Measurements from ENCODE around the gene VPS13D. TPM values are rescaled to one million over a fixed set of nuclear protein-coding genes. Genes with fewer than 3 reads are reported as not detected.

The VPS13D gene
- total RNA-seq, 2 donors from 2014 or later: 54.3 to 56.0 TPM

- H3K36me3 ChIP-seq: no peaks in the 10 kb centered on the region
- H3K27me3 ChIP-seq: no peaks in the 10 kb centered on the region
- intact Hi-C loops (cut with DNase I): no loop called here
- H3K27ac ChIP-seq: peak overlapping the region; percentile 36
- no peak overlapping the region for H3K9ac ChIP-seq (ENCODE audit: low read depth in 2 of 2, low read length in 2 of 2)
- peaks cover 7% of the 10 kb centered on the region for H3K4me1 ChIP-seq
- no peaks in the 10 kb centered on the region for H3K9me3 ChIP-seq
- no peak overlapping the region for H3K4me3 ChIP-seq
- no peak for DNase-seq
- TF ChIP-seq, protein P1, sequence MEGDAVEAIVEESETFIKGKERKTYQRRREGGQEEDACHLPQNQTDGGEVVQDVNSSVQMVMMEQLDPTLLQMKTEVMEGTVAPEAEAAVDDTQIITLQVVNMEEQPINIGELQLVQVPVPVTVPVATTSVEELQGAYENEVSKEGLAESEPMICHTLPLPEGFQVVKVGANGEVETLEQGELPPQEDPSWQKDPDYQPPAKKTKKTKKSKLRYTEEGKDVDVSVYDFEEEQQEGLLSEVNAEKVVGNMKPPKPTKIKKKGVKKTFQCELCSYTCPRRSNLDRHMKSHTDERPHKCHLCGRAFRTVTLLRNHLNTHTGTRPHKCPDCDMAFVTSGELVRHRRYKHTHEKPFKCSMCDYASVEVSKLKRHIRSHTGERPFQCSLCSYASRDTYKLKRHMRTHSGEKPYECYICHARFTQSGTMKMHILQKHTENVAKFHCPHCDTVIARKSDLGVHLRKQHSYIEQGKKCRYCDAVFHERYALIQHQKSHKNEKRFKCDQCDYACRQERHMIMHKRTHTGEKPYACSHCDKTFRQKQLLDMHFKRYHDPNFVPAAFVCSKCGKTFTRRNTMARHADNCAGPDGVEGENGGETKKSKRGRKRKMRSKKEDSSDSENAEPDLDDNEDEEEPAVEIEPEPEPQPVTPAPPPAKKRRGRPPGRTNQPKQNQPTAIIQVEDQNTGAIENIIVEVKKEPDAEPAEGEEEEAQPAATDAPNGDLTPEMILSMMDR (IDR thresholded peaks at IDR 0.05): no peak
Observed at GRCh38 chr1:12183095-12183794, 46.6 kb upstream of the VPS13D start.

DNA sequence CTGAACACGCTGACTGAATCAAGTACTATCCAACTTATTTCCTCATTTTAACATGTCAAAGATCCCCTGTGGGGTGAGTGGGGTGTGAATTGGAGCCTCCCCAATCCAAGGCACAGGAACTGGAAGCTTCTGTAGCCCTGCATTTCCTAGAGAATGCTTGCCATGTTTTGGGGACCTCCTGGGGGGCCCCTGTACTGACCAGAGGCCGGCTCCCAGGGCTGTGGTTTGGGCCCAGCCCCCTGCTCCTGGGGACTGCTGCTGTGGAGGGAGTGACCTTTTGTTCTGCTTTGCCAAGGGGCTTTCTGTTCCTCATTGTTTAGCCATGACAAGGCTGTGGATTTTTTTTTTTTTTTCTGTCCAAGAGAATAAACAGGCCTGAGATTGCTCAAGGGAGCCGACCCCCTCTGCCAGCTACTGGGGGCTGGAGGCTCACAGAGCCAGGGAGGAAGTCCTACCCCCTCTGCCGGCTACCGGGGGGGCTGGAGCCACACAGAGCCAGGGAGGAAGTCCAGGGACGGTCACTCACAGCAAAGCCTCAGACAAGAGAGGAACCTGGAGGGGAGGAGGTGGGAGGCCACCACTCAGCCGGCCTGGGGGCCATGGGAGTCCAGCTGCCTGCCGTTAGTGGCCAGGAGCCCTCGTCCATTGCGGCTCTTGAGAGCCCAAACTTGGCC lies 45.7 kb upstream of the VPS13D start:
- no peak overlapping the region for H3K4me3 ChIP-seq
- peaks cover 7% of the 10 kb centered on the region for H3K4me1 ChIP-seq
- peak; percentile 61 for DNase-seq
- H3K9ac ChIP-seq (ENCODE audit: low read depth in 2 of 2, low read length in 2 of 2): peak overlapping the region; percentile 4 to 15
- intact Hi-C loops (cut with DNase I): no loop called here
- no peaks in the 10 kb centered on the region for H3K27me3 ChIP-seq
- H3K27ac ChIP-seq: peak overlapping the region; percentile 82
- TF ChIP-seq, protein P1 (IDR thresholded peaks at IDR 0.05): no peak
- H3K9me3 ChIP-seq: no peaks in the 10 kb centered on the region
- H3K36me3 ChIP-seq: no peaks in the 10 kb centered on the region

- H3K9me3 ChIP-seq: no peaks in the 10 kb centered on the region
- TF ChIP-seq, protein P1 (IDR thresholded peaks at IDR 0.05): no peak
- intact Hi-C loops (cut with DNase I): no loop called here
- DNase-seq: no peak
- no peaks in the 10 kb centered on the region for H3K27me3 ChIP-seq
- no peaks in the 10 kb centered on the region for H3K36me3 ChIP-seq
- H3K4me3 ChIP-seq: no peak overlapping the region
- H3K27ac ChIP-seq: peak overlapping the region; percentile 82
- H3K4me1 ChIP-seq: peaks cover 7% of the 10 kb centered on the region
- H3K9ac ChIP-seq (ENCODE audit: low read depth in 2 of 2, low read length in 2 of 2): peak overlapping the region in 1 of 2 donors; percentile 8
Observed at GRCh38 chr1:12185036-12185917, 44.6 kb upstream of the VPS13D start.

DNA sequence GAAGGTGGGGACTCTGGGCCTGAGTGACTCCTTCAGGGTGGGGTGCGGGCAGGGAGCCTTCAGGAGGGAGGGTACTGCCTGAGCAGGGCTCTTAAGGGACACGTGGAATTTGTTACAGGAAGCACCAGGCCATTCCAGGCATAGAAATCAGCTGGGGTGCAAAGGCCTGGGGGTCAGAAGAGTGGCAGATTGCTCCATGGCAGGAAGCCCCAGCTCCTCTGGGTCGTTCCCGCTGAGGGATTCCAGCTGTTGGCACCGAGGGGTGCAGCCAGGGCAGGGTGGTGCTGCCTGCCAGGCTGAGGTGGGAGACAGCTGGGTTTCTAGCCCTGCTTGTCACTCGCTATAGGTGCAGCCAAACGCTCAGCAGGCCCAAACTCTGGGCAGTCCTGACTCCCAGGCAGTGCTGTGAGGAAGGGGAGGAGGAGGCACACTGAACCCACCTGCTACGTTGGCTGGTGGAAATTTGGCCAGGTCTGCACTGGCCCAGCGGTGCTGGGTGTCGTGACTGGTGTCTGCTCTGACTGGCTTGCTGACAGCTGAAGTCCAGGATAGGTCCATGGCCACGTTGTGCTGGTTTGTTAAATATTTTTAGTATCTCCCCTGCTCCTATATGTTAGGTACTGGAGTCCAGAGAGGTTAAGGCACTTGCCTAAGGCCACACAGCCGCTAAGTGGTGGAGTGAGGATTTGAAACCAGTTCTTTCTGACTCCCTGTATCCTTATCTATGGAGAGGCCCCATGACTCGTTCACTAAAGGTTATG lies 43.7 kb upstream of the VPS13D start:
- H3K4me1 ChIP-seq: peaks cover 7% of the 10 kb centered on the region
- no peak for DNase-seq
- peak overlapping the region; percentile 82 for H3K27ac ChIP-seq
- no peaks in the 10 kb centered on the region for H3K36me3 ChIP-seq
- TF ChIP-seq, protein P1 (IDR thresholded peaks at IDR 0.05): no peak
- H3K4me3 ChIP-seq: no peak overlapping the region
- H3K9ac ChIP-seq (ENCODE audit: low read depth in 2 of 2, low read length in 2 of 2): no peak overlapping the region
- intact Hi-C loops (cut with DNase I): no loop called here
- no peaks in the 10 kb centered on the region for H3K27me3 ChIP-seq
- H3K9me3 ChIP-seq: no peaks in the 10 kb centered on the region

DNA sequence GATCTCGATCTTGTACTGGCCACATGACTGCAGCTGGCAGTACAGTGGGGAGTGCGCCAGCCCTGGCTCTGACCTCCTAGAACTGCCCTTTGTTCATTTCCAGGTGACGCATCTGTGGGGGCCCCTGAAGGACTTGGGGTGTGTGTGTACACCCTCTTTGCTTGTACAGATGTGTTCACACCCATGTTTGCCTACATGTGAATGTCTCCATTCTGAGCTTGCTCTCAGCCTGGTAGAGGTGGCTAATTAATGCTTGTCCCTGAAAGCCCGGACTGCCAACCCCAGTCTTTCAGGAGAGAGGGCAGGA lies 43.2 kb upstream of the VPS13D start:
- peaks cover 7% of the 10 kb centered on the region for H3K4me1 ChIP-seq
- H3K4me3 ChIP-seq: no peak overlapping the region
- H3K27ac ChIP-seq: no peak overlapping the region
- TF ChIP-seq, protein P1 (IDR thresholded peaks at IDR 0.05): no peak
- no peak for DNase-seq
- H3K9me3 ChIP-seq: no peaks in the 10 kb centered on the region
- intact Hi-C loops (cut with DNase I): no loop called here
- H3K36me3 ChIP-seq: no peaks in the 10 kb centered on the region
- H3K27me3 ChIP-seq: no peaks in the 10 kb centered on the region
- H3K9ac ChIP-seq (ENCODE audit: low read depth in 2 of 2, low read length in 2 of 2): no peak overlapping the region

Measured in colonic mucosa (tissue), 4 donors.